ENCODE data around the gene PLA2G12A. TPM values are rescaled to one million over a fixed set of nuclear protein-coding genes. Genes with fewer than 3 reads are reported as not detected.

PLA2G12A gene
- total RNA-seq, 1 experiment from 2014 or later, result 49.2 TPM

GRCh38 chr4:109675843-109676242 is 54.0 kb downstream of the PLA2G12A start:
- DNase-seq, result no peak
- no peaks in the 10 kb centered on the region for H3K27me3 ChIP-seq (ENCODE audit: control insufficient read depth, insufficient read depth, low read length)
- no peaks in the 10 kb centered on the region for H3K36me3 ChIP-seq (replicated peaks; ENCODE audit: control insufficient read depth, insufficient read depth, low read length)
- no peak overlapping the region for H3K4me3 ChIP-seq (ENCODE audit: insufficient read depth, low read depth, low read length)

DNA sequence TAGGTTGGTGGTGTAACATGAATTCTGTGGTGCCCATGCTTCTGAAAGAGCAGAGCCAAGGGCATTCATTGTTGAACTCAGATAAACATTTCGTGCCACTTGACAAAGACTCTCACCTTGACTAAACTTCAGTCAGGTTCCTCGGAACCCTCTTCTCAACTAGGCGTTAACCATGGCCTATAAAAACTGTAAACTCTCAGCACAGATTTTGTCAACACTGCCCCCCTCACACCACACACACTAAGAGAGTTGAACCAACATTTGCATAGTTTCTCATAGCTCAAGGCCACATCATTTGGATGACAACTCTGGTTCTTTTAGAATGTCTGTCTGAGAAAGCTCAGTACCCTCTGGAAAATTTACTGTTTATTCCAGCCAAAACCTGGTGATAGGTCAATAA is 54.7 kb downstream of the PLA2G12A start:
- H3K36me3 ChIP-seq (replicated peaks; ENCODE audit: control insufficient read depth, insufficient read depth, low read length), result no peaks in the 10 kb centered on the region
- no peak overlapping the region for H3K4me3 ChIP-seq (ENCODE audit: insufficient read depth, low read depth, low read length)
- H3K27me3 ChIP-seq (ENCODE audit: control insufficient read depth, insufficient read depth, low read length), result no peaks in the 10 kb centered on the region
- no peak for DNase-seq

DNA sequence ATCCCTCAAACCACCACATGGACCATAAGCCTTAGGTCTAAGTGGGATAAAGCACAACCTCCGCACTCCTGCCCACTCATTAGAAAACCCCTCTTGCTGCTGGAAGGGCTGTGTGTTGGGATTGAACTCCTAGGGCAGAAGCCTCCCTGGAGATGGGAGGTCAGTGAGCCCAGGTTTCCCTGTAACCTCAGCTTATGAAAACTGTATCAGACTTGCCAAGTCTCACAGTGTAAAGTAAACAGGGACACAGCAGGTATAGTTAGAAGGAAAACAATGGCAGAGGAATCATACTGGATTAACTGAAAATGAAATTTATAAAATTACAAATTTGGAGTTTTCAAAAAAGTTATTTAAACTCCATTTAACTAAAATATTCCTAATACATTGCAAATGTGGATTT is 56.6 kb downstream of the PLA2G12A start:
- Histone ChIP-seq H3K4me3 (ENCODE audit: insufficient read depth, low read depth, low read length) (no peak overlapping the region), H3K27me3 (ENCODE audit: control insufficient read depth, insufficient read depth, low read length) (no peaks in the 10 kb centered on the region), H3K36me3 (replicated peaks; ENCODE audit: control insufficient read depth, insufficient read depth, low read length) (no peaks in the 10 kb centered on the region)
- DNase-seq, result no peak

GRCh38 chr4:109672169-109672930 is 57.5 kb downstream of the PLA2G12A start:
- H3K27me3 ChIP-seq (ENCODE audit: control insufficient read depth, insufficient read depth, low read length), result no peaks in the 10 kb centered on the region
- H3K4me3 ChIP-seq (ENCODE audit: insufficient read depth, low read depth, low read length), result no peak overlapping the region
- H3K36me3 ChIP-seq (replicated peaks; ENCODE audit: control insufficient read depth, insufficient read depth, low read length), result no peaks in the 10 kb centered on the region
- DNase-seq, result no peak

GRCh38 chr4:109671350-109671749 is 58.5 kb downstream of the PLA2G12A start:
- Histone ChIP-seq H3K27me3 (ENCODE audit: control insufficient read depth, insufficient read depth, low read length) (no peaks in the 10 kb centered on the region), H3K36me3 (replicated peaks; ENCODE audit: control insufficient read depth, insufficient read depth, low read length) (no peaks in the 10 kb centered on the region), H3K4me3 (ENCODE audit: insufficient read depth, low read depth, low read length) (no peak overlapping the region)
- no peak for DNase-seq

DNA sequence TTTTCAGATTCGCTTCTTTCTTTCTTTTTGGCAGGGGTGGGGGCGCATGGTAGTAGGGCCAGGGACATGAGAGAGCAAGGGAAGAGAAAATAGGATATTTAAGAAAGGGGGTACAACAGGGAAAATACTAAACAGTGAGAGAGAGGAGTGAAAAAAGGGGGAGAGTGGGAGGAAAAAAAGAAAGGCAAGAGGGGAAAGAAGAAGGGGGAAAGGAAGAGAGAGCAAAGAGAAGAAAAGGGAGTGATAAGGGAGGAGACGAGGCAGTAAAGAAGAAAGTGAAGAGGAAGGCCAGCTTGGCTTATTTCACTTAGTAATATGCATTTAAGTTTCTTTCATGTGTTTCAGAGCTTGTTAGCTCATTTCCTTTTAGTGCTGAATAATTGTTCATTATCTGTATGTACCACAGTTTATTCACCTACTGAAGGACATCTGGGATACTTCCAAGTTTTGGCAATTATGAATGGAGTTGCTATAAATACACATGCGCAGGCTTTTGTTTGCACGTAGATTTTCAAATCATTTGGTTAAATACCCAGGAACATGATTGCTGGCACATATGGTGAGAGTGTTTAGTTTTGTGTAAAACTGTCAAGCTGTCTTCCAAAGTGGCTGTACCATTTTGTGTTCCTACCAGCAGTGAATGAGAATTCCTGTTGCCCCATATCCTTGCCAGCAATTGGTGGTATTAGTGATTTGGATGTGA is 63.9 kb downstream of the PLA2G12A start:
- no peaks in the 10 kb centered on the region for H3K36me3 ChIP-seq (replicated peaks; ENCODE audit: control insufficient read depth, insufficient read depth, low read length)
- H3K4me3 ChIP-seq (ENCODE audit: insufficient read depth, low read depth, low read length), result no peak overlapping the region
- no peaks in the 10 kb centered on the region for H3K27me3 ChIP-seq (ENCODE audit: control insufficient read depth, insufficient read depth, low read length)
- no peak for DNase-seq

GRCh38 chr4:109662771-109663170 is 67.1 kb downstream of the PLA2G12A start:
- peak; percentile 15 for DNase-seq
- H3K27me3 ChIP-seq (ENCODE audit: control insufficient read depth, insufficient read depth, low read length), result no peaks in the 10 kb centered on the region

GRCh38 chr4:109662116-109662515 is 67.8 kb downstream of the PLA2G12A start:
- Histone ChIP-seq H3K4me3 (ENCODE audit: insufficient read depth, low read depth, low read length) (no peak overlapping the region), H3K36me3 (replicated peaks; ENCODE audit: control insufficient read depth, insufficient read depth, low read length) (no peaks in the 10 kb centered on the region), H3K27me3 (ENCODE audit: control insufficient read depth, insufficient read depth, low read length) (no peaks in the 10 kb centered on the region)
- no peak for DNase-seq

More at GRCh38 chr4:109662771-109663170, 67.1 kb downstream of the PLA2G12A start:
- H3K36me3 ChIP-seq (replicated peaks; ENCODE audit: control insufficient read depth, insufficient read depth, low read length), result no peaks in the 10 kb centered on the region
- H3K4me3 ChIP-seq (ENCODE audit: insufficient read depth, low read depth, low read length), result no peak overlapping the region

Other genes with a start within 250 kb of the PLA2G12A start
- 16.9 and 18.1 TPM in 2 replicates for gene MCUB, start 169.8 kb downstream of the PLA2G12A start, total RNA-seq (2014; rRNA removed; shearing (Covaris generic))
- gene CASP6, start 26.6 kb downstream of the PLA2G12A start, total RNA-seq (2014; rRNA removed; shearing (Covaris generic)), result 48.4 and 63.5 TPM in 2 replicates
- gene CFI, start 71.9 kb upstream of the PLA2G12A start, total RNA-seq (2014; rRNA removed; shearing (Covaris generic)), result not detected in 2 replicates
- gene GAR1, start 85.7 kb upstream of the PLA2G12A start, total RNA-seq (2014; rRNA removed; shearing (Covaris generic)), result 9.7 and 12.7 TPM in 2 replicates
- gene RRH, start 97.9 kb upstream of the PLA2G12A start, total RNA-seq (2014; rRNA removed; shearing (Covaris generic)), result not detected in 2 replicates
- 0.07 and 0.14 TPM in 2 replicates for gene LRIT3, start 118.0 kb upstream of the PLA2G12A start, total RNA-seq (2014; rRNA removed; shearing (Covaris generic))
- 4.1 and 5.3 TPM in 2 replicates for gene EGF, start 182.8 kb upstream of the PLA2G12A start, total RNA-seq (2014; rRNA removed; shearing (Covaris generic))

Data from H7 (cell line).